Stimulated activated CD4-positive, alpha-beta T cell treated with anti-CD3 and anti-CD28 coated beads, TNF-alpha, amount 100 ng/mL, for 24 hours (primary cell): ENCODE results near the gene MLLT6.
A peak's percentile ranks its signal among the peaks of the same experiment; 100 is the strongest.

Experiments
- DNase-seq, 3 experiments: peaks; one replicate each; pipeline ENCODE4 v3.0.0-alpha.2; 2020; ENCODE audit warnings: low read depth in 3 of 3

MLLT6 gene

GRCh38 chr17:38674749-38675615 lies 30.1 kb upstream of the MLLT6 start, which contains the start of gene EPOP:
TSS of gene EPOP (minus strand) at chr17:38674957. CDS start at chr17:38674495, 462 bp downstream.
- peak; percentile 80 to 95 (median 87) for DNase-seq

GRCh38 chr17:38676706-38677504 lies 28.2 kb upstream of the MLLT6 start:
- peak; percentile 67 to 86 (median 78) for DNase-seq

GRCh38 chr17:38677819-38678218 lies 27.3 kb upstream of the MLLT6 start:
- no peak for DNase-seq

- DNase-seq: no peak
Measured at GRCh38 chr17:38681096-38681495, 24.0 kb upstream of the MLLT6 start.

GRCh38 chr17:38685491-38685890 lies 19.6 kb upstream of the MLLT6 start:
- DNase-seq: no peak

GRCh38 chr17:38687286-38687685 lies 17.8 kb upstream of the MLLT6 start:
- no peak for DNase-seq

GRCh38 chr17:38690386-38690785 lies 14.7 kb upstream of the MLLT6 start:
- DNase-seq: no peak

- no peak for DNase-seq
Measured at GRCh38 chr17:38691154-38691553, 13.9 kb upstream of the MLLT6 start.

GRCh38 chr17:38693700-38694329 lies 11.3 kb upstream of the MLLT6 start:
- DNase-seq: no peak

GRCh38 chr17:38697061-38697820 lies 7.8 kb upstream of the MLLT6 start:
- DNase-seq: no peak

GRCh38 chr17:38698760-38699159 lies 6.3 kb upstream of the MLLT6 start:
- DNase-seq: no peak

- DNase-seq: peak; percentile 72 to 85 (median 81)
Measured at GRCh38 chr17:38701504-38702165, 3.4 kb upstream of the MLLT6 start.

GRCh38 chr17:38702166-38702915 lies 2.7 kb upstream of the MLLT6 start:
- DNase-seq: peak; percentile 52 to 80 (median 64)

- peak in 1 of 3 experiments; percentile 39 for DNase-seq
Measured at GRCh38 chr17:38702916-38703741, 1.9 kb upstream of the MLLT6 start.

- peak; percentile 74 to 95 (median 80) for DNase-seq
Measured at GRCh38 chr17:38703742-38704605, 1.1 kb upstream of the MLLT6 start.

GRCh38 chr17:38705523-38705802 lies 390 bp downstream of the MLLT6 start:
- no peak for DNase-seq

GRCh38 chr17:38705803-38706504 lies 881 bp downstream of the MLLT6 start:
- peak in 1 of 3 experiments; percentile 40 for DNase-seq
